GM19395 (cell line): ENCODE results near the gene SLC6A9.

Experiments
- ATAC-seq: cut with Tn5 transposase; IDR thresholded peaks from one replicate; pipeline ENCODE4 v1.9.1; 2021; ENCODE audit warnings: mild to moderate bottlenecking, moderate library complexity; ENCODE audit not compliant: unreplicated experiment

SLC6A9 gene

DNA sequence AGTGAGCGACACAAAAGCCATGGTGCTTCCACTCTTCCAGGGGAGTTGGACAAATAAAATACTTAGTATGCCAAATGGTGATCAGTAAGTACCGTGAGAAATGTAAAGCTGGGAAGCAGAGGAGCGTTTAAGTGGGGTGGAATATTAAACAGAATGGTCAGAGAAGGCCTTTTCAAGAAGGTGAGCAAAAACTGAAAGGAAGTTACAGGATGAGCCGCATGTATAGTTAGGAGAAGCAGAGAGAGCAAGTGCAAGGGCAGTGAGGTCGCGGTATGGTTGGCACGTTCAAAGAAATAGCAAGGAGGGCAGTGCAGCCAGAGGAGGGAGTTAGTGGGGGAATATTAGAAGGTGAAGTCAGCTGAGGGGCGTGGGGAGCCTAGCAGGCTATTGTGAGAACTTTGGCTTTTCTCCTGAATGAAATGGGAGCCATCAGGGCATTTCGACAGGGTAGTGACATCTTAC, 57.2 kb downstream of the SLC6A9 start:
- peak; percentile 1 for ATAC-seq

DNA sequence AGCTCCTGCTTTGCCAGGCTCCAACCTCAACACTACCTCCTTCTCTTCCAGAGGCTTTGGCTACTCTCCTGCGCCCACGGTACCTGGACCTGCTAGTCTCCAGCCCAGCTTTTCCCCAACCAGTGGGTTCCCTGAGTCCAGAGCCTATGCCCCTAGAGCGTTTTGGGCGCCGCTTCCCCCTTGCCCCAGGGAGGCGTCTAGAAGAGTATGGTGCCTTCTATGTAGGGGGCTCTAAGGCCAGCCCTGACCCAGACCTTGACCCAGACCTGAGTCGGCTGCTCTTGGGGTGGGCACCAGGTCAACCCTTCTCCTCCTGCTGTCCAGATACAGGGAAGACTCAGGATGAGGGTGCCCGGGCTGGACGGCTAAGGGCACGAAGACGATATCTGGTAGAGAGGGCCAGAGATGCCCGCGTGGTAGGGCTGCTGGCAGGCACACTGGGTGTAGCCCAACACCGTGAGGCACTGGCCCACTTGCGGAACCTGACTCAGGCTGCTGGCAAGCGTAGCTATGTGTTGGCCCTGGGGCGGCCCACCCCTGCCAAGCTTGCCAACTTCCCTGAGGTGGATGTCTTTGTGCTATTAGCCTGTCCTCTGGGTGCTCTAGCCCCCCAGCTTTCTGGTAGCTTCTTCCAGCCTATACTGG, 59.8 kb downstream of the SLC6A9 start:
- no peak for ATAC-seq

DNA sequence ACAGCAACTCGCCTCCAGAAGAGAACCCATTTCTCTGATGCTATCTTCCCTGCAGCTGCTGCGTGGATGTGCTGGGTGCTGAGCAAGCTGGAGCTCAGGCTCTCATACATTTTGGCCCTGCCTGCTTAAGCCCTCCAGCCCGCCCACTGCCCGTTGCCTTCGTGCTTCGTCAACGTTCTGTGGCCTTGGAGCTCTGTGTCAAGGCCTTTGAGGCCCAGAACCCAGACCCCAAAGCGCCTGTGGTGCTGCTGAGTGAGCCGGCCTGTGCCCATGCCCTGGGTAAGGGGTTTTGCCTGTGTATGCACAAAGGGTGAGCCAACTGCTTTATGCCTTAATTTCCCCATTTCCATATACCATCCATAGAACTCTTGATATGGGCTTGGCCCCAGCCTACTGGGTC, 60.4 kb downstream of the SLC6A9 start:
- ATAC-seq: no peak

DNA sequence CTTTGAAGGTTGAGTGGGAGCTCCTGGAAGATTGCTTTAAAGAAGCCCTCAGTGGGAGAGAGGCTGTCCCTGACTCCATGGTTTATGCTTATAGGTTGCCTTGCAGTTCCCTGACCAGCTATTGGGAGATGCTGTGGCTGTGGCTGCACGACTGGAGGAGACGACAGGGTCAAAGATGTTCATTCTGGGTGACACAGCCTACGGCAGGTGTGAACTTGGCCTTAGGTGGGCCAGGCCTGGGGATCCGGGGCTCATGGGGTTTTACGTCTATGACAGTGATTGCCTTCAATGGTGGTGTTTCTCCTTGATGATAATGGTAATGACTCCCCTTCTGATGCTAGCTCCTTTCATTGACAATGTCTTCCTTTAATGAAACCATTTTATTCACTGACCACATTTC, 60.8 kb downstream of the SLC6A9 start:
- no peak for ATAC-seq

DNA sequence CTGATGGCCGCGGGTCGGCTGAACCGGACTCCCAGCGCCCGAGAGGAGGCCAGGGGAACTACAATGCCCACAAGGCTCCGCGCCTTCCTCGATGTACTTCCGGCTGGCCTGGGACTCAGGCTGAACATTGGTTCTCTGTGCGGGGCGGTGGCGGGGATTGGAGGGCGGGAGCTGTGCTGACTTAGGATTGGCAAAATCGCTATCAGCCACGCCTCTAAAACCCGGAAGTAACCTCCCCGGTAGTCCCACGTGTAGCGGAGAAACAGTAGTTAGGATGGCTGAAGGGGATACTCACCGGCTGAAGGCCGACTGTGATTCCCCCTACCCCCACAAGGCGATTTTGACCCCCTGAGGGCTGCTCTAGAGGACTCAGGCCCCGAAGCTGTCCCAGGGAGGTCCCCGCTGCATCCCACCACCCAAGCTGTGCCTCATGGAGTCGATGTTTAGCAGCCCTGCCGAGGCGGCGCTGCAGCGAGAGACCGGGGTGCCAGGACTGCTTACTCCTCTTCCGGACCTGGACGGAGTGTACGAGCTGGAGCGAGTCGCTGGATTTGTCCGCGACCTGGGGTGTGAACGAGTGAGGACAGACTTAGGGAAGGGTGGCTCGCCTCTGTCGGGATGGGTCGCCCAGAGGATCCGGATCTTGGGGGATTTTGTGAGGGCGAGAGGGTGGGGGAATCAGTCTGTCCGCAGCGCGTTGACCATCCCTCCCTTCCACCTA, 61.4 kb downstream of the SLC6A9 start, which contains the start of gene DPH2:
Gene DPH2, plus strand, starts transcription at position 265 of the 721 bp plus-strand sequence. Its CDS starts 166 bp downstream, at position 431.
- ATAC-seq: peak; percentile 84

DNA sequence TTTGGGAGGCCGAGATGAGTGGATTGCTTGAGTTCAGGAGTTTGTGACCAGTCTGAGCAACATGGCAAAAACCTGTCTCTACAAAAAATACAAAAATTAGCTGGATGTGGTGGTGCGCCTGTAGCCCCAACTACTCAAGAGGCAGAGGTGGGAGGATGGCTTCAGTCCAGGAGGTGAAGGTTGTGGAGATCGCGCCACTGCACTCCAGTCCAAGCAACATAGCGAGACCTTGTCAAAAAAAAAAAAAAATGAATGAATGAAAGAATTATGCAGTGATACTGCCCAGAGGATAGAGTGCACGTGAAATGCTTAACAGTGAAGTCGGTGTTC, 61.9 kb downstream of the SLC6A9 start:
- ATAC-seq: no peak

DNA sequence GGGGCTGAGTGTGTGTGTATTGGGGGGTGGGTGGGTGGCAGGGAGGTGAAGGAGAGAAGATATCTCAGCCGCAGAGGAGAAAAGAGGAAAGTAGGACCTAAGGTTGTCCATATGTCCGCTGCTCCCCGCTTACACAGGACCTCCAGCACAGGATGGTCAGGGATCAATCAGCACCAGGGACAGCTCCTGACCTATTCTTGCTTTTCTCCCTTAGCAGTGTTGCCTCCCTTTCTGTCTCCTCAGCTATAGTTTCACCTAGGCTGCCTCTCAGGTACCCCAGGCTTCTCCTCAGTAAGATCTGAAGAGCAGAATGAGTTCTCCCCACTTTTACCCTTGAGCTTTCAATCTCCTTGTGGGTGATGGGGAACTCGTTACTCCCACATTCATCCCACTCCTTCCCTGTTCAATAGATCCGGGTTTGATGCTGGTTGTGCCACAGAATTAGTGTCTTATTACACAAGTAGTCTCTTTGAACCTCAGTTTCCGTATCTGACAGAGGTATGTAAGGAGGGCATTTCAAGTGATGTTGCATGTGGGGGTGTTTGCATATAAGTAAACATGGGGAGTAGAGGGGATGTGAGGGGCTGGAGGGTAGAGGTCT, 62.8 kb downstream of the SLC6A9 start:
- no peak for ATAC-seq

DNA sequence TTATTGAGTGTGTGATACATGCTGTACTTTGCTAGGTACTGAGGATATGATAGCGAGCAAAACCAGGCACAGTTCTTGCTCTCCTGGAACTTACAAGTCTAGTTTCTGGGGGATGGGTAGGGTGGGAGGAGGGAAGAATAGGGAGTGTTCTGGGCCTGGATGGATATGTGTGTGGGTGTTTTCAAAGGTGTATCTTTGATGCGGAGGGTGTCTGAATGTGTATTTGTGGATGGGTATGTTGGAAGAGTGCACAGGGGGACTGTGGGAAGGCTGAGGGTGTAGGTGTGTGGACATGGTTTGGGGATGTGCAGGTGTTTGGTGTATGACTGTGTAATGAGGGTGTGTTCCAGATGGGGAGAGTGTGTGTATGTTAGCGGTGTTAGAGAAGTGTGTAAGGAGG, 65.9 kb downstream of the SLC6A9 start:
- no peak for ATAC-seq

DNA sequence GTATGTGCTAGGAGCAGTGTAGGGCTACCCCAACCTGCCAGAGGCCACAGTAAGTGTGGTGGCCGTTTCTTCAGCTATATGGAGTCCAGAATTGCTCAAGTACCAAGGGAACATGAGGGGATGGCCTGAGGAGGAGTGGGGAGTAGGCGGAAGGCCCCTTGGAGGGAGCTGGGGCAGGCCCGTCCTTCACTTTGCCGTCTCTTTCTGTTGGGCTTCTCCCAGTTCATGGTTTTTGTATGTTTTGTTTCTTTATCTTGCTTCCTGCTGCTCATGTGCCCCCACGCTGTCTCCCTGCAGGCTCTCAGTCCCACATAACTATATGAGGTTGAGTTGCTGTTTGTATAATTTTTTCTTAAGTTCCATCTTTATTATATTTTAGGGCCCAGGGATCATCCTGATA, 67.4 kb downstream of the SLC6A9 start:
- no peak for ATAC-seq

DNA sequence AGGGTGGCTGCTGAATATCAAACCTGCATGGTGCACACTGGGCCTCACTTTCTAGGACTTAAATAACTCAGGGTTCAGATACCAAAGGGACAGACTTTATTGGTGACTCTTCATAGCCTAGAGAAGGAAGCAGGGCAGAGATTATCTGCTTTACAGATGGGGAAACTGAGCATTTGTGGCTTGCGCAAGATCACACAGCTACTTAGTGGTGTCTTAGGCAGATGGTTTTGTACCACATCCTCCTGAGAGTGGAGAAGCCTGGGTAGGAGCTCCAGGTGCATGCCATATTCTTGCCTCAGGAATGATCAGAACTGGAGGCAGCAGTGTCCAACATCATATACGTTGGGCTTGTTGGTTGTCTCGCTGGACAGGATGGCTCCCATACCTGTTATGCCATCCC, 68.3 kb downstream of the SLC6A9 start:
- ATAC-seq: no peak

DNA sequence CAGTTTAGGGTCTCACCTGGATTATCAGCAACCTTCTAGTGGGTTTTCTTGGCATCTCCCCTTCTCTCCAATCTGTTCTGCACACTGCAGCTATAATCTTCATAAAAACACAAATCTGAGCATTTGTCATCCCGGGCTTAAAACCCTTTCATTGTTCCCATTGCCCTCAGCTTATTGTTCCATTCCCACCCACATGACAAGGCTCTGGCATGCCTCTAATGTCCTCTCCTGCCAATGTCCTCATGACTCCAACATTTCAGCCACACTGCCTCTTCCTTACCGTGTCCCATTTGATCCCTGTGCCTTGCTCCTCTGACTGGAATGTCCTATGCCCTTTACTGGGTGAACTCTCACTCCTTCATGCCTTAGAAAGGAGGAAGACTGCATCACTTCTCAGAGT, 68.9 kb downstream of the SLC6A9 start:
- no peak for ATAC-seq

DNA sequence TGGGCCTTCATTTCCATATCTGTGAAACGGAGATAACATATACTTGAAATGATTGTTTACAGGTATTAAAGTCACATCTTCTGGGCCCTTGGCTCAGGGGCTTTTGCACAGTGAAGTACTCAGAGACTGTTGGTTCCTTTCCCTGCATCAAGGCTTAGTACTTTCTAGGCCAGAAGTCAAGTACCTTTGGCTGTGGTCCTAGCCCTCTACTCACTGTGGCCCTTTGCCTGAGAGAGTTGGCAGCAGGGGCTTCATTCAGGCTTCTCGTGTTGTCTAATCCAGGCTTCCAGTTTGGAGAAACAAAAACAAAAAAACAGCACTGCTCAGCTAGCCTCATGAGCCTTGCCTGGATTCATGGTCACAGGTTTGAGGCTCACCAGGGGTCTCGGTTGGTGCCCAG, 69.6 kb downstream of the SLC6A9 start:
- no peak for ATAC-seq

DNA sequence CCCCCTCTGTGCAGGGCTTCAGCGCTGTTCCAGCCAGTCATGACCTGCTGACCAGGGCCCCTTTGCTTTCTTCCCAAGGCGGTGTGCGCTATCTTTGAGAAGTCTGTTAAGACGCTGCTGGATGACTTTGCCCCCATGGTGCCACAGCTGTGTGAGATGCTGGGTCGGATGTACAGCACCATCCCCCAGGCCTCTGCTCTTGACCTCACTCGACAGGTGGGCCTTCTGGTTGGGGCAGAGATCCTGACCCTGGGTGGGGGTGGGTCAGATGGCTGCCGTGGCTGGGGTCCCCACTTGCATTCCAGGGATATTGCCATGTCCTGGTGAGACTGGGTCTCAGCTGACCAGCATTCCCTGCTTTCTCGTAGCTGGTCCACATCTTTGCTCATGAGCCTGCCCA, 70.5 kb downstream of the SLC6A9 start:
- ATAC-seq: no peak

DNA sequence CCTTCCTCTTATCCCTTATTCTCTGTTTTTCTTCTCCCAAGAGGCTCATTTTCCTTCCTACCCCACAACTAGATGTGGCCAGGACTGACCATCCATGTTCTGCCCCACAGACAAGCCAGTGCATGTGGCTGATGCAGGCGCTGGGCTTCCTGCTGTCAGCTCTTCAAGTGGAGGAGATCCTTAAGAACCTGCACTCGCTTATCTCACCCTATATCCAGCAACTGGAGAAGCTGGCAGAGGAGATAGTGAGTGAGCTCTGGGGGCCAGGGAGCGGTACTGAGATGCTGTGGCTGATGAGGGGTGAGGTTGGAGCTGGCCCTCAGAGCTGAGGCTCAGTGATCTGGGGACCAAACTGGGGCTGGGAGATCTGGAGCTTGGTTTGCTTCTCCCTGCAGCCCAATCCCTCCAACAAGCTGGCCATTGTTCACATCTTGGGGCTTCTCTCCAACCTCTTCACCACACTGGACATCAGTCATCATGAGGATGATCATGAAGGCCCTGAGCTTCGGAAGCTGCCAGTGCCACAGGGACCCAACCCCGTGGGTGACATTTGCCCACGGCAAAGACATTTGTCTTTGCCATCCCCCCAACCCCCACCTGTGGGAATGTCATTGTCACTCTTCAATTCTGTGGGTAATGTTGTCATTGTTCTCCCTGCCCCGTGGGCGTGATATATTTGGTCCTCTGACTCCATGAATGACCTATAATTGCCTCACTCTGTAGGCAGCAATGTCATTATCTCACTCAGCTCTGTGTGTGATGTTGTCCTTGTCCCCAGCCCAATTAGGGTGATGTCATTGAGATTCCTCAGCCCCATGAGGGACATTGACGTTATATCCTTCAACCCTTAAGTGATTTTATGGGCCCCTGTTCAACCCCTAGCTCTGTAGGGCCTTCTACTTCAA, 72.7 kb downstream of the SLC6A9 start:
- no peak for ATAC-seq

DNA sequence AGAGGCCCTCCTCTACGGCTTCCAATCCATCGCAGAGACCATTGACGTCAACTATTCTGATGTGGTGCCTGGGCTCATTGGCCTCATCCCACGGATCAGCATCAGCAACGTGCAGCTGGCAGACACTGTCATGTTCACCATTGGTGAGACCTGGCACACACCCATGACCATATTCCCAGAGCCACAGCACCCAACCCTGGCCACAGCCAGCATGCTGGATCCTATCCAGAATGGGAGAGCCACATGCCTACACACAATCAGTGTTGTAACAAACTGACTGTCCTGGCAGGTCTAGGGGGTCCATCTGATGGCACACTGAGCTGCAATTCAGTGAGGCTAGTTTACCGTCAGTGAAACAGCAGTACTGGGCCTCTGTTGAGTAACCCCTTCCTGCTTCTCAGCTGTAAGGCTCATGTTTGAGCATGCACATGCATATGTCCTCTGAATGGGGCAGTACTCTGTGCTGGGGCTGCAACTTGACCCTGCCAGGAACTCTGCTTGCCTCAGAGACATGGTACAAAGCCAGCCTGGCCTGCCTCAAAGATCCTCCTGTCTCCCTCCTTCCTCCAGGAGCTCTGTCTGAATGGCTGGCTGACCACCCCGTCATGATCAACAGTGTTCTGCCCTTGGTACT, 73.7 kb downstream of the SLC6A9 start:
- ATAC-seq: no peak

DNA sequence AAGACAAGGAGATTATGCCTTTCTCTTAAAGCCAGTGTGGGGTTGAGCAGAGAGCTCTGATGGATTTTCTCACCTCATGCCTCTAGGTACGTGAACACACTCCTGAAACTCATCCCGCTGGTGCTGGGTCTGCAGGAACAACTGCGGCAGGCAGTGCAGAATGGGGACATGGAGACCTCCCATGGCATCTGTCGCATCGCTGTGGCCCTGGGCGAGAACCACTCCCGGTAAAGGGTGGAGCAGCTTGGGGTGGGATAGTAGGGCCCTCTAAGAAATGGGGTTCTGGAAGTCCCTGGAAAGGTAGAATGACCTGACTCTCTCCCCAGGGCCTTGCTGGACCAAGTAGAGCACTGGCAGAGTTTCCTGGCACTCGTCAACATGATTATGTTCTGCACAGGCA, 75.0 kb downstream of the SLC6A9 start:
- ATAC-seq: no peak

DNA sequence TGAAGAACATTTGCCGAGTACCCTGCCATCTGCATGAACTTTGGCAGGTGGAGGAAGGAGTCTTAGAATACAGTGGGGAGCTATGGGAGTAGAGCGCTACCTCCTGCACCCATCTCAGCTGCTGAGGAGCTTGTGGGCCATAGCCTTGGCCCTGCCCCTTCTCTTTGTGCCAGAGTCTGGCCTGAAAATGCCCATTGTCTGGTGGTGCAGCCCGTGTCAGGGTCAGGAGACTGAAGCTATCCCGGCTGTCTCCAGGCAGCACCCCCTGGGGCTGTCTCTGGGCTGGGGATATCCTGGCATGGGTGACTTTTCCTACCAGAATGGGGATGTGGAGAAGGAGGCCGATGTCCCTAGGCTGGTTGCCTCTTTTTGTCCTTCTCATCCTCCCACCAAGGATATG, 77.2 kb downstream of the SLC6A9 start:
- ATAC-seq: no peak

DNA sequence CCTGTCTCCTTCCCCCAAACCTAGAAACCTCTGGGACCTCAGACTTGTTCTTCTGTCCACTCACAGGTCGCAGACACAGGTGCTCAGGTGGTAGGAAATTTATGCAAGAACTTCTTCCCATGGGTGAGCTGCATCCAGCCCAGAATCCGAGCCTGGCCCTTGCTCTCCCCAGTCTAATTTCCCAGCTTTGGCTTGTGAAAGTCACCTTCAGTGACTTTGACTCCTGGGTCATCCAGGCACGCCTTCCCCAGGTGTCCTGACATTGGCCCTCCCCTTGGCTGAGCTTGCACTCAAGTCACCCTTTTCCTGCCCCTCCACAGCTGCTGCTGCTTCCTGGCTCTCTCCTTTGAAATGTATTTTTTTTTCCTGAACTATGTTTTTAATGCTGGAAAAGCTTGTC, 77.9 kb downstream of the SLC6A9 start:
- no peak for ATAC-seq

DNA sequence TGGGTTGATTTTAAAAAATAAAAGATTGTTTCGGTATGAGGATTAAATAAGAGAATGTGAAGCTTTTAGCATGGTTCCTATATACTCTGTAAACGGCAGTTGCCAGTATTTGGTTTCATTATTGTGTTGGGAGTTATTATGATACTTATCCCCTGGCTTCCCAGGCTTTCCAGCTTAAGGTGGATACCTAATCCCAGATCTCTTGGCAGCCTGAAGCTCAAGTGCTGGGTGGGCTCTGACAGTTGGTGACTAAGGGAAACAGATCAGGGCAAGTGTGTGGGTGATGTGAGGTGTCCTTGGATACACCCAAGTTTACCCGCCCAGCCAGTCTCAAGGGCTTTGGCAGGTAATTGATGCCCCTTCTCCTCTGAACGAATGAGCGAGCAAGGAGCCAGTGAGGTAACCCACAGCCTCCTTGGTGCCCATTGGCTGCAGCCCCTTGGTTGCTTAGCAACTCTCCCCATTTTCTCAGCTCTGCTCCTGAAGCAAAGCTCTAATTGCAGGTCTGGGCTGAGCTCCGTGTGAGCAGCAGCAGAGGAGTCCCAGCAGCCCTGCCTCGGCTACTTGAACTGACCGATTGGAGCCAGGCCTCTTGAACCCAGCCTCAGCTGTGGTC, 78.4 kb downstream of the SLC6A9 start:
- no peak for ATAC-seq
